Measurements from ENCODE around the gene SCGB1C1.
"Not testable (repeated sequence)": the region's sequence is repeated elsewhere in the genome, so short reads cannot be mapped to it uniquely, and the experiment has no call there.

SCGB1C1 gene

GRCh38 chr11:218815-219593 lies 26.1 kb downstream of the SCGB1C1 start:
- DNase-seq (ENCODE audit: low spot score) = no peak

GRCh38 chr11:220641-221215 lies 27.9 kb downstream of the SCGB1C1 start:
- DNase-seq (ENCODE audit: low spot score) = not testable (repeated sequence)

DNA sequence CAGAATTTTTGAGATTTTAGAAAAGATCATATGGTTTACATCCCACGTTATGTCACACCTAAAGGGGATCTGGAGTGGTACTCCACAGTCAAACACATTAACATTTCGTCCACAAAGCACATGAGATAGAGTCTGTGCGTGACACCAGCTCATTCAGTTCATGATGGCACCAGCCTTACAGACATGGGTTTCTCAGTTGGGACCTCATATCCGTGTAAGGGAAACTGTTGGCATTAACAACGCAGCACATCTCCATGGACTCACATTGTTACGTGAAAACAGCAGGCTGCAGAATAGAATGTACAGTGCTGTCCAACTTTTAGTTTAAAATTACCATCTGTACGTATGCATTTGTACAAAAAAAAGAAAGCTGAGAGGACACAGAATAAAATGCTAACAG lies 28.7 kb downstream of the SCGB1C1 start:
- no peak for DNase-seq (ENCODE audit: low spot score)

- no peak for DNase-seq (ENCODE audit: low spot score)
Measured at GRCh38 chr11:221998-222789, 29.3 kb downstream of the SCGB1C1 start.

DNA sequence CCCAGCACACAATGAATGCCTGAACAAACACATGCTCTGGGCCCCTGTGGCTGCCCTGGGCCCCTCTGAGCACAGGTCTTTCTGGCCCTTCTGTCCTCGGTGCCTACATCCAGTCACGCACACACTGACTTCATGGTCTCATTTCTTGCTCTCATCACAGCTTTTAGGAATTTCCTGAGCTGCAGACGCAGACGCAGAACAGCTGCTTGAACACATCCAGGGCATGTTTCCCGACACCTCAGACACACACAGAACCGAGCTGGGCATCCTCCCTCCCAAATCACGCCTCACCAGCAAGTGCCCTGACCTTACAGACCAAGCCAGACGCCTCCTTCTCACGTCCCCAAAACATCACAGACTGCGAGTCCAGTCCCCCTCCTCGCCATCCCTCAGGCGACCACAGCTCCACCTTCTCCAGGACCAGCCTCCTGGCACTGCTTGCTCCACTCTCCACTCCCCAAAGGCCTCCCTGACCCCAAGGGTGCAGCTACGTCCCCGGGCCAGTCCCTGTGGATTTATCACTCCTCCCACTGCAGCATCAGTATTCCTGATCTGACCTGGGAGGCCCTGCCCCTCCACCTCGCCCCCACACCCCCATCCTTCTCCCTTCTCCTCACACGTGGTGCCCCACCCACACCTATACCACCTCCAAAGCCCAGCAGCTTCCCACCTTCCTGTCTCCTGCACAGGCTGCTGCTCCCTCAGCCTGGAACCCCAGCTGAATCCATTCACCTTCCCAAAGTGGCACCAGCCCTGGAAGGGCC lies 30.3 kb downstream of the SCGB1C1 start:
- DNase-seq (ENCODE audit: low spot score) = no peak

- DNase-seq (ENCODE audit: low spot score) = no peak
Measured at GRCh38 chr11:223884-224283, 31.0 kb downstream of the SCGB1C1 start.

GRCh38 chr11:224424-224823 lies 31.5 kb downstream of the SCGB1C1 start:
- DNase-seq (ENCODE audit: low spot score) = no peak

DNA sequence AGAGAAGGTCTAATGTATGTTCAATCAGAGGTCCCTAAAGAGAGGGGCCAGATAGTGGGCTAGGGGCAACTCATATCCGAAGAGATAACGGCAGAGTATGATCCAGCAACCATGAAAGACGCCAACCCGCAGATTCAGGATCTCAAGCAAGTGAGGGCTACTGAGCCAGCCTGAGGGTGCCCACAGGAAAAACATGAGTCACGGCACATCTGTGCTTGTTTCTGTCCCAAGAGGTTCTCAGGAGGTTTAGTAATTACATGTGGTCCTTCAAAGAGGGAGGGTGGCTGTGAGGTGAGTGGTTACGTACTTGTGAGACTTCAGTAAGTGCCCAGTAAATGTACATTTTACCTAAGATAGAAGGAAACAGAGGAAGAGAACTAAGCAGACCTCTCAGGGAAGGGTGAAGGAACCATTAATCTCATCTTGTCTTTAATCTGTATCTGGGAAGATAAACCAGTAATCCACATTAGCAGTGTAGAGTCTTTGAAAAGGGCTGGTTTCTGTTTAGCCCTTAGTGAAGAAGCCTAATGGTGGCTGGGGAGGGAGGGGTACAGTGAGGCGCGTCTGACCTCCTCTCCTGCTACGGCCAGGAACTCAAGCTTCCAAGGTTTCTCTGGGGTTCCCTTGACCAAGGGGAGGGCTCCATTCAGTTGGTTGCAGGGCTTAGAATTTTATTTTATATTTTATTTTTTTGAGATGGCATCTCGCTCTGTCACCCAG lies 33.0 kb downstream of the SCGB1C1 start:
- DNase-seq (ENCODE audit: low spot score) = no peak

DNA sequence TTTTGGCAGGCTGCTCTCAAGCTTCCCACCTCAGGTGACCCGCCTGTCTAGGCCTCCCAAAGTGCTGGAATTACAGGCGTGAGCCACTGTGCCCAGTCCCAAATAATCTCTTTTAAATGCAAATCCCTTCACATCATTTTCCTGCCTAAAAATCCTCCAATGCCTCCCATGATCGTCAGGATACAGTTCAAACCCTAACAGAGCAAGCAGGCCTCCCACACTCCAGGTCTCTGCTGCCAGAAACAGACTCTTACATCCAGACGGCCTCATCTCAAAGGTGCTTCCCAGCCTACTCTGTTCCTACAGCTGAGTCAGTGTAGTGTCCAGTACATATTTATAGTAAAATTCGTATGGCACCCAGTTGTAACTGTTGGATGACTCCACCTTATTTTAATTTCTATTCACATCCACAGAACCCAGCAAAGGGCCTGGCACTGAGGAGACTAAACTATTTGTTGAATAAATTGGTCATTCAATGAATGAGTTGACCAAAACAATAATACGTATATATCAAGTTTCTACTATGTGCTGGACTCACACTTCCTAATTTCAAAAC lies 35.0 kb downstream of the SCGB1C1 start:
- no peak for DNase-seq (ENCODE audit: low spot score)

DNA sequence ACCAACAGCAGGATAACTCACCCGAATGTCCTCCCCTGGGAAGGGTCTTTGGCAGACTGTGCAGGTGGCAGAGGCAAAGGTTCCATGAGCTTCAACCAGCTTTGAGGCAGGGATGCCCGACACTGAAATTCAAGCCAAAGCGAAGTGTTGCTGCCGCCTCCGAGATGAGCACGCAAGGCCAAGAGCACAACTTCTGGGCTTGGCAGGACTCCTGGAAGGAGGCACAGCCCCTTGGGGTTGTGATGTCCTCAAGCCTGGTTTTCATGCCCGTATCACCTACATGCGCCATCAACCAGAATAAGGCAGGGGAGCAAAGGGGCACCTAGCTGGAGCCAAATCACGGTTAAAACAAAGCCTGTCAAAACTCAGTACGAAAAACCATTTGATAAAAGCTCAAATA lies 37.6 kb downstream of the SCGB1C1 start:
- no peak for DNase-seq (ENCODE audit: low spot score)

DNA sequence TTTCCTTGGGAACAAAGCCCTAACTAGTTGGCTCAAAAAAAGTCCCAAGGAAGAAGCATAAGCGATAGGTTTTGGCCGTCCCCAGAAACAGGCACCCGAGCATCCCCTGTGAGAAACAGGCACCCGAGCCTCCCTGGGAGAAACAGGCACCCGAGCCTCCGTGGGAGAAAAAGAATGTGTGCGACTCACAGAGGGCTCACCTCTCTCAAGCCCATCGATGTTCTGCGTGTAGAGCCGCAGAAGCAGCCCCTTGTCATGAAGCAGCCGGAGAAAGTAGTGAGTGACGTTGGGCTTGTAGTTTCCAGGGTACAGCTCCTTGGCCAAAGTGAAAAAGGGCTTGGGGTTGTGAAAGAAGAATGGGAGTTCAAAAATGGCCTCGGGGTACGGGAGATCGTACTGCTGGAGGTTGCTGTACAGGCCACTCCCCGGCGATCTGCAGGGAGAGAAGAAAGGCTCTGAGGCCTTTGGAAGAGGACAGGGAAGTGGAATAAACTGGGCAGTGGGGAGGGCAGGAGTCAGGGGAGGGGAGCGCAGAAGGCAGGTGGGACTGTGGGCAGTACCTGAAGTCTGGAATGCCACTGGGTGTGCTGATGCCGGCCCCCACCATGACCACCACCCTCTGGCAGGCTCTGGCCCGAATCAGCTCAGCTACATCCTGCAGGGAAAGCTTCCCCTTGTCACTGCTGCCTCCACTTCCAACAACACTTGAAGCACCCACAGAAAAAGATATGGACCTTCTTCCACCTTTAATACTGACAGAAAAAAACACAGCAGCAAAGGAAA lies 40.1 kb downstream of the SCGB1C1 start:
- DNase-seq (ENCODE audit: low spot score) = no peak

GRCh38 chr11:235180-235579 lies 42.3 kb downstream of the SCGB1C1 start:
- no peak for DNase-seq (ENCODE audit: low spot score)

DNA sequence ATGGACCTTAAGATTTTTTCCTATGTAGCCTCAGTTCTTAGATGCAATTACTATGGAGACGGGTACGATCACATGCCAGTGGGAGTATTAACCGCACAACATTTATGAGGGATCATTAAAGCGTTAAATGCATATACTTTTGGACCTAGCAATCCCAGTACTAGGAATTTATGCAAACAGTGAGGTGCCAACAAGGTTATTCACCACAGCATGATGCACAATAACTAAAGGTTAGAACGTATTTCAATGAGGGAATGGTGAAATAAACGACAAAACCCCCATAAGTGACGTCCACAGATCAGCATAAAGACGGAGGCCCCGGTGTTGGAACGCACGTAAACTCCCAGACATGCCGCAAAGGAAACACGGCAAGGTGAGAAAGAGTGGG lies 42.7 kb downstream of the SCGB1C1 start:
- DNase-seq (ENCODE audit: low spot score) = no peak

GRCh38 chr11:235997-236773 lies 43.3 kb downstream of the SCGB1C1 start, which contains the start of gene SIRT3:
Gene SIRT3 (minus strand): TSS chr11:236342. CDS start chr11:236328, 14 bp downstream.
- DNase-seq (ENCODE audit: low spot score) = peak; percentile 99

- peak; percentile 96 for DNase-seq (ENCODE audit: low spot score)
Measured at GRCh38 chr11:236774-237767, 44.2 kb downstream of the SCGB1C1 start, which contains the start of gene PSMD13. Gene PSMD13 (plus strand): TSS chr11:236976. CDS start chr11:237050, 74 bp downstream.

DNA sequence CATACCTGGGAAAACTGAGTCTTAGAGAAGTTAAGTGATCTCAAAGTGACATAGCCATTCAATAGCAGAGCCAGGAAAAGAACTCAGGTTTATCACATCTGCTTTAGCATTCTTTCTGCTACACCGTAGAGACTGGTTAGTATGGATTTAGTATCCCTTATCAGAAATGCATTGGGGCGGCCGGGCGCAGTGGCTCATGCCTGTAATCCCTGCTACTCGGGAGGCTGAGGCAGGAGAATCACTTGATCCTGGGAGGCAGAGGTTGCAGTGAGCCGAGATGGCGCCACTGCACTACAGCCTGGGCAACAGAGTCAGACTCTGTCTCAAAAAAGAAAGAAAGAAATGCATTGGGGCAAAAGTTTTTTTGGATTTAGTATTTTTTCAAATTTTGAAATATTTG lies 45.5 kb downstream of the SCGB1C1 start:
- not testable (repeated sequence) for DNase-seq (ENCODE audit: low spot score)

GRCh38 chr11:240315-240714 lies 47.4 kb downstream of the SCGB1C1 start:
- DNase-seq (ENCODE audit: low spot score) = no peak

DNA sequence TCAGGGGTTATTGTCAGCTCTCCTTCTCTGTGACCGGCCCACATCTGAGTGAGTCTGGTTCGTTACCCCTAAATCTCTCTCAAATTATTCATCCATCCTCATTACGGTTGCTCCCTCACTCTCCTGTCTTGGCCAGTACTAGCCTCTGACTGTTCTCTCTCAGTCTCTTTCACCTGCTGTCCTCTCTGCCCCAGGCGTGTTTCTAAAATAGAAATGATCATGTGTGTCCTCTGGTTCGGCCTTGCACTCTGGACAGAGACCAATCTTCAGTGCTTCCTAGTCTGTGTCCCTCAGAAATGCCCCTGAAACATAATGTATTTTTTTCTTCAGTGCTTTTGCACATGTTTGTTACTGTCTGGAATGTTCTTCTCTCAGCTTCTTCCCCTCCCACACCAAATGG lies 48.8 kb downstream of the SCGB1C1 start:
- DNase-seq (ENCODE audit: low spot score) = no peak
